Endothelial cell of umbilical vein (primary cell): ENCODE measurements around the gene G3BP2. TPM values are rescaled to one million over a fixed set of nuclear protein-coding genes. Genes with fewer than 3 reads are reported as not detected.

Experiments used
- BruUV-seq: library from RNA; stranded (reverse); fragments of 400-500 nt; replicated peaks from 2 replicates; lab custom pipeline; 2021; lab: Mats Ljungman, UMichigan
- CTCF ChIA-PET: fragments of 300-600, 350-600 bp; sonication (Branson Sonifier 250); formaldehyde crosslinking; loops from one replicate; lab custom pipeline; 2021; ENCODE audit warnings: antibody characterized with exemption, inconsistent platforms; lab: Charles Lee
- POLR2A ChIA-PET: fragments of 300-600, 350-600 bp; sonication (Branson Sonifier 250); formaldehyde crosslinking; loops from one replicate; lab custom pipeline; 2021; ENCODE audit warnings: antibody characterized with exemption, inconsistent platforms; lab: Charles Lee
- DNase-seq: peaks from one replicate; pipeline ENCODE4 v3.0.0-alpha.2; 2011; ENCODE audit warnings: low read depth, low spot score
- FAIRE-seq: peaks from 2 replicates; lab custom pipeline; 2011; peaks lifted over from hg19 to GRCh38; lab: Jason Lieb, UNC
- H2AFZ ChIP-seq: 2 replicates; pipeline ENCODE4 v1.6.0; 2012; ENCODE audit warnings: low read depth, low read length, control low read depth, inconsistent platforms
- H3K27ac ChIP-seq: 2 replicates; pipeline ENCODE4 v1.5.1; 2011; ENCODE audit warnings: low read depth, mild to moderate bottlenecking, control low read depth, low read length, moderate library complexity; ENCODE audit not compliant: insufficient read depth
- H3K27me3 ChIP-seq, 2 experiments: 2 replicates each; pipeline versions ENCODE4 v1.6.0 to v1.6.1; 2011; ENCODE audit warnings: low read length in 2 of 2, mixed read lengths in 1 of 2; ENCODE audit not compliant: control insufficient read depth in 2 of 2, insufficient read depth in 2 of 2
- H3K36me3 ChIP-seq, 2 experiments: 2 replicates in 1 of 2; 3 replicates in 1 of 2; pipeline ENCODE4 v1.5.1; 2011; ENCODE audit warnings: low read length in 2 of 2, mild to moderate bottlenecking in 1 of 2, moderate library complexity in 1 of 2; ENCODE audit not compliant: control insufficient read depth in 2 of 2, insufficient read depth in 2 of 2; ENCODE audit errors: extremely low read depth in 1 of 2
- H3K4me1 ChIP-seq: 3 replicates; pipeline ENCODE4 v1.5.1; 2011; ENCODE audit warnings: mild to moderate bottlenecking, low read length; ENCODE audit not compliant: control insufficient read depth, insufficient read depth; ENCODE audit errors: extremely low read depth
- H3K4me2 ChIP-seq: 2 replicates; pipeline ENCODE4 v1.6.1; 2011; ENCODE audit warnings: low read length, control low read depth, mixed read lengths; ENCODE audit not compliant: insufficient read depth
- H3K4me3 ChIP-seq, 3 experiments: fragments of 200-600 bp in 1 of 3; sonication (generic), shearing (Covaris generic) in 1 of 3; replicated peaks in 1 of 3; 2 replicates each; pipeline ENCODE4 v1.5.1; 2011 to 2016; ENCODE audit warnings: control low read depth in 3 of 3, low read length in 3 of 3, mild to moderate bottlenecking in 2 of 3, inconsistent platforms in 1 of 3, low read depth in 1 of 3, moderate library complexity in 1 of 3; ENCODE audit not compliant: insufficient read depth in 1 of 3
- H3K79me2 ChIP-seq: 2 replicates; pipeline ENCODE4 v1.6.0; 2012; ENCODE audit warnings: low read length, inconsistent platforms; ENCODE audit not compliant: control insufficient read depth, insufficient read depth
- H3K9ac ChIP-seq: replicated peaks from 2 replicates; pipeline ENCODE3; 2011; ENCODE audit warnings: low read length, control low read depth; ENCODE audit not compliant: insufficient read depth; ENCODE audit errors: extremely low read depth
- H3K9me1 ChIP-seq: replicated peaks from 3 replicates; pipeline ENCODE4 v1.6.0; 2011; ENCODE audit warnings: mild to moderate bottlenecking, low read length; ENCODE audit not compliant: control insufficient read depth, insufficient read depth; ENCODE audit errors: extremely low read depth
- H3K9me3 ChIP-seq: replicated peaks from 2 replicates; pipeline ENCODE4 v1.5.1; 2012; ENCODE audit warnings: low read length, inconsistent platforms; ENCODE audit not compliant: control insufficient read depth, insufficient read depth
- H4K20me1 ChIP-seq: replicated peaks from 2 replicates; pipeline ENCODE3; 2011; ENCODE audit warnings: mild to moderate bottlenecking, low read length; ENCODE audit not compliant: control insufficient read depth, insufficient read depth; ENCODE audit errors: extremely low read depth
- CTCF ChIP-seq, 2 donors: IDR thresholded peaks; 1 replicate in 1 of 2; 2 replicates in 1 of 2; pipeline ENCODE4 v1.5.1; 2011; ENCODE audit warnings: low read length in 2 of 2, mild to moderate bottlenecking in 2 of 2, moderate library complexity in 2 of 2, control low read depth in 1 of 2, inconsistent platforms in 1 of 2, low read depth in 1 of 2; ENCODE audit not compliant: insufficient read depth in 1 of 2; ENCODE audit errors: extremely low read depth in 1 of 2
- EZH2 ChIP-seq: IDR thresholded peaks from 2 replicates; pipeline ENCODE4 v1.6.1; 2012; ENCODE audit warnings: borderline replicate concordance, low read depth, mild to moderate bottlenecking, moderate library complexity, low read length, inconsistent platforms; ENCODE audit not compliant: severe bottlenecking
- FOS ChIP-seq: IDR thresholded peaks from 2 replicates; pipeline ENCODE4 v1.6.1; 2011; ENCODE audit warnings: mild to moderate bottlenecking, low read length, moderate library complexity, borderline replicate concordance; ENCODE audit not compliant: insufficient read depth
- GATA2 ChIP-seq: IDR thresholded peaks from 2 replicates; pipeline ENCODE4 v1.7.0; 2011; ENCODE audit warnings: low read depth, mild to moderate bottlenecking, moderate library complexity, mixed read lengths, low read length; ENCODE audit not compliant: insufficient read length, insufficient read depth
- JUN ChIP-seq: IDR thresholded peaks from 2 replicates; pipeline ENCODE4 v1.6.1; 2011; ENCODE audit warnings: borderline replicate concordance, low read depth; ENCODE audit not compliant: insufficient read length, insufficient read depth
- dilution Hi-C: fragments of 300-500 bp; cut with MboI; formaldehyde crosslinking; loops from one replicate; pipeline ENCODE4 v1.15.0; 2019; ENCODE audit warnings: low sequenced_read_pairs; ENCODE audit not compliant: extremely low pct_ligation_motif_present
- intact Hi-C: fragments of 100-400 bp; cut with micrococcal nuclease; formaldehyde crosslinking; loops from one replicate; pipeline ENCODE4 v1.10.0; 2022
- polyA plus RNA-seq, 4 experiments: library from polyadenylated mRNA; depleted of rRNA in 3 of 4; stranded (reverse) in 3 of 4; unstranded in 1 of 4; fragments of >200 nt; gene quantifications; 2 replicates each; pipeline versions ENCODE4 v1.2.1 to v1.2.3, GENCODE V29; 2011 to 2012; ENCODE audit warnings: missing spikeins in 1 of 4
- total RNA-seq: library from RNA; stranded (reverse); gene quantifications from 2 replicates; pipeline ENCODE4 v1.2.3, GENCODE V29; 2021

G3BP2 gene
- total and polyA plus RNA-seq, 2 donors (not counting 3 experiments of a cell fraction or from before 2014, with no cell fraction given), result 61.1 to 180 TPM

DNA sequence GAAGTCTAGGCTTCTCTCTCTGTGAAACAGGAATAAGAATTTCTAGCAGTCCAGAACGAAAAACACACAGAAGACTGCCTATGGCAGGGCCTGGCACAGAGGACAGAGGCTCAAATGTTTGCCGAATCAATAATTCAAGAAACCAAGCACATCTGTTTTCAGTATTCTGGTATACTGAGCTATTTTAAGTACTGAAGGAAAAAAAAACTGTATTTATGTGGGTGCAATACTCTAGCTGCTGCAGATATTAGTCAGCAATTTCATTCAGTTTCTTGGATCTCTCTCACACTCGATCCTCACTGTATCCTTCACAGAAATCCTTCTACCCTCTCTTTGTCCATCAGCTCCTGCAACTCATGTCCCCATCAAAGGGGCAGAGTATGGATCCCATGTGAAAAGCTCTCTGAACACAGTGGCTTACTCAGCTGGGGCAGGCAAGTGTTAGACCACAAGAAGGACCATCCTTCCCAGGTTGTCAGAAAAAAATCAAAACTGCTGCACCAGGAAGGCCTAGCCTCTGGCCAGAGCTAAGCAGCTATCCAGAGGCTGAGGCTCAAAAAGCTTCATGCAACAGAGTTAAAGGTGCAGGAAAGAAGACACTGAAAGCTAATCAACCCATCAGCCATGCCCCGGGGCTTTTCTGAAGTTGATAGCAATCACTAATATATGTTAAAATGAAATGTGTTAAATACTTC lies 42.0 kb upstream of the G3BP2 start:
- Histone ChIP-seq H4K20me1 (no peaks in the 10 kb centered on the region), H3K4me3 (no peak overlapping the region), H3K27me3 (no peaks in the 10 kb centered on the region), H3K79me2 (no peaks in the 10 kb centered on the region), H3K4me2 (no peak overlapping the region), H3K9me1 (no peaks in the 10 kb centered on the region), H2AFZ (no peak overlapping the region), H3K4me1 (peaks cover 15% of the 10 kb centered on the region), H3K9me3 (no peaks in the 10 kb centered on the region), H3K27ac (no peak overlapping the region), H3K9ac (no peak overlapping the region), H3K36me3 (peaks cover 1 to 2% of the 10 kb centered on the region in 2 experiments)
- DNase-seq (no peak), FAIRE-seq (no peak)
- TF ChIP-seq GATA2 (no peak), EZH2 (no peak), JUN (no peak)
- no TSS peak for BruUV-seq
- intact Hi-C loops, result no loop called here
- dilution Hi-C loops, result no loop called here
- POLR2A ChIA-PET, result interaction anchor here (1.7 kb wide), 1 partner anchor 9 kb away, joined by 6 read pairs; the partner anchor contains the start of gene USO1
- CTCF ChIA-PET, result interaction anchor here (1.0 to 8.1 kb wide), 2 partner anchors 8 to 14 kb away, joined by 3 to 78 read pairs; partner anchors contain the start of gene USO1

DNA sequence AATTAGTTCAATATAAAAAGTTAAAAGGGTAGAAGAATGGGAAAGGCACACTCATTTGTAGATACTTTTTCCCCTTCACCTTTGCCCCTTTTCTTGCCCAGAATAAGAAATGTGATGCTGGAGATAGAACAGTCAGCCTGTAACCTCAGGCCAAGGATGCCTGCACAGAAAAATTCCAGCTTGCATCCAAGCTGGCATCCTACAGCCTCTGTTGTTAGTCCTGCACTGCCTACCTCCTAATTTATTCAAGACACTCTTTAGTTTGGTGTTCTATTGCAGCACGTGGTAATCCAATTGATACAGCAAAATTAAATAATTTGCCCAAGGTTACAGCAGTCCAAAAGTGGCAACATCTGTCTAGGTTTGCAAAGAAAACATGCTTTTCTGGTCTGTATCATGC lies 41.5 kb upstream of the G3BP2 start:
- dilution Hi-C loops, result no loop called here
- Histone ChIP-seq H3K4me3 (no peak overlapping the region), H3K79me2 (no peaks in the 10 kb centered on the region), H3K27ac (no peak overlapping the region), H3K9me3 (no peaks in the 10 kb centered on the region), H2AFZ (no peak overlapping the region), H4K20me1 (no peaks in the 10 kb centered on the region), H3K9ac (no peak overlapping the region), H3K9me1 (no peaks in the 10 kb centered on the region), H3K36me3 (peaks cover 1 to 2% of the 10 kb centered on the region in 2 experiments), H3K4me2 (no peak overlapping the region), H3K27me3 (no peaks in the 10 kb centered on the region), H3K4me1 (peaks cover 21% of the 10 kb centered on the region)
- intact Hi-C loops, result no loop called here
- FAIRE-seq (no peak), DNase-seq (no peak)
- no TSS peak for BruUV-seq
- CTCF ChIA-PET, result interaction anchor here (1.0 to 8.1 kb wide), 2 partner anchors 9 to 14 kb away, joined by 3 to 78 read pairs; partner anchors contain the start of gene USO1
- TF ChIP-seq FOS, result no peak
- TF ChIP-seq GATA2, result no peak
- no peak for TF ChIP-seq CTCF (IDR thresholded peaks at IDR 0.05; ENCODE audit: extremely low read depth in 1 of 2, insufficient read depth in 1 of 2, low read depth in 1 of 2, low read length in 2 of 2)
- POLR2A ChIA-PET, result interaction anchor here (1.7 kb wide), 1 partner anchor 10 kb away, joined by 6 read pairs; the partner anchor contains the start of gene USO1
